ENCODE results near the gene TNS4. TPM values are rescaled to one million over a fixed set of nuclear protein-coding genes. Genes with fewer than 3 reads are reported as not detected.

TNS4 gene
- total and polyA plus RNA-seq, 2 donors (not counting 1 experiment from before 2014, with no cell fraction given): not detected

DNA sequence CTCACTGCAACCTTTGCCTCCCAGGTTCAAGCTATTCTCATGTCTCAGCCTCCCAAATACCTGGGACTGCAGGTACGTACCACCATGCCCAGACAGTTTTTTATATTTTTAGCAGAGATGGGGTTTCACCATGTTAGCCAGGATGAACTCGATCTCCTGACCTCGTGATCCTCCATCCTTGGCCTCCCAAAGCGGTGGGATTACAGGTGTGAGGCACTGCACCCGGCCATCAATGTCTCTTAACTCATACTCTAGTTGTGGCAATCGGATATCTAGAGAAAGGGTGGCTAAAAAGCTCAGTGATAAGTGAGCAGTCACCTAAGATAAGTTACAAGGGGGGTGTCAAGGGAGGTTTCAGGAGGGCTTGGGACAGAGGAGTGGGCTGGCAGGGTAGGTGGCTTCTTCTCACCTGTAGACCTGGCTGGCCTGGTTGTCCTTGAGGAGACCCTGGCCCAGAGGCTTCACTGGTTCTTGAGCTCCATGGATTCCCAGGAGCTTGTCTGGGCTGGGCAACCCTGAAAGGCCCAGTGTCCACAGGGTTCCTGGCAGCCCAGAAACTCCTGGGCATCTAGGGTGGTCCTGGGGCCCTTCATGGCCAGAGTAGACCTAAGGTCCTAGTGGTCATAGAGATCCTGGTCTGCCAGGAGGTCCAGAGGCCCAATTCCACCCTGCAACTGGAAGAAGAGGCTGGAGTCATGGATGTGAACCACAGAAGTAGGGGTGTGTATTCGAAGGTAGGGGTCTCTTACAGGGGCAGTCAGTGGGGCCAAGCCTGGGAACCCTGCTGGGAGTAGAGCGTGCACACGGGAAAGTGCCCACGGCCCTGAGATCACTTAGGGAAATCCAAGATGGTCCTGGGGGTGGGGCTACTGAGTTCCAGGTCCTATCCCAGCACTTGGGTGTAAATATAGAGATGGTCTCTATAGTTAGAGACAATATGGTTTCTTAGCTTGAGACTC is 70.9 kb downstream of the TNS4 start:
- Histone ChIP-seq H3K4me2 (replicated peaks; ENCODE audit: low read depth, low read length, poor library complexity, severe bottlenecking) (no peak overlapping the region), H3K79me2 (ENCODE audit: control insufficient read depth, insufficient read depth, low read length) (no peaks in the 10 kb centered on the region), H3K9ac (ENCODE audit: low read length) (no peak overlapping the region), H3K4me3 (ENCODE audit: control extremely low read depth in 1 of 5, extremely low read depth in 1 of 5, insufficient read depth in 1 of 5, low read depth in 2 of 5, low read length in 4 of 5) (no peak overlapping the region), H3K27me3 (replicated peaks in 1 of 4; ENCODE audit: control extremely low read depth in 1 of 4, control insufficient read depth in 3 of 4, insufficient read depth in 4 of 4, low read length in 3 of 4) (no peaks in the 10 kb centered on the region), H3K27ac (ENCODE audit: low read length in 2 of 2) (no peak overlapping the region), H3K36me3 (replicated peaks in 1 of 2; ENCODE audit: control extremely low read depth in 1 of 2, control insufficient read depth in 1 of 2, extremely low read depth in 1 of 2, insufficient read depth in 2 of 2, low read length in 1 of 2) (no peaks in the 10 kb centered on the region), H3K4me1 (ENCODE audit: control insufficient read depth in 2 of 2, insufficient read depth in 2 of 2, low read length in 2 of 2) (no peaks in the 10 kb centered on the region), H3K9me3 (ENCODE audit: control extremely low read depth in 1 of 3, control insufficient read depth in 2 of 3, insufficient read depth in 1 of 3, low read length in 2 of 3) (no peaks in the 10 kb centered on the region), H2AFZ (ENCODE audit: insufficient read depth, low read depth, low read length, poor library complexity, severe bottlenecking) (no peak overlapping the region), H4K20me1 (ENCODE audit: control insufficient read depth, insufficient read depth, low read length, poor library complexity, severe bottlenecking) (no peaks in the 10 kb centered on the region)
- Mint-ChIP-seq H3K27ac (no peak overlapping the region), H3K4me1 (no peaks in the 10 kb centered on the region), H3K27me3 (no peaks in the 10 kb centered on the region), H3K9me3 (ENCODE audit: insufficient read depth) (no peaks in the 10 kb centered on the region), H3K4me3 (no peak overlapping the region)
- ATAC-seq (ENCODE audit: low read depth) (no peak), DNase-seq (no peak)
- WGBS (ENCODE audit: insufficient coverage): 96% methylated on average over 8 of the region's 10 CpGs
- intact Hi-C loops (cut with micrococcal nuclease): no loop called here
- ChIA-PET CTCF (interaction anchor here (1.0 to 1.6 kb wide), 2 partner anchors 91 to 103 kb away, joined by 3 to 4 read pairs; no protein-coding TSS in a partner anchor), POLR2A (no interaction called here)
- TF ChIP-seq CTCF (IDR thresholded peaks at IDR 0.05) (no peak), EZH2 (IDR thresholded peaks at IDR 0.05; ENCODE audit: borderline replicate concordance, insufficient read depth, low read depth, low read length, poor library complexity, severe bottlenecking) (no peak)

DNA sequence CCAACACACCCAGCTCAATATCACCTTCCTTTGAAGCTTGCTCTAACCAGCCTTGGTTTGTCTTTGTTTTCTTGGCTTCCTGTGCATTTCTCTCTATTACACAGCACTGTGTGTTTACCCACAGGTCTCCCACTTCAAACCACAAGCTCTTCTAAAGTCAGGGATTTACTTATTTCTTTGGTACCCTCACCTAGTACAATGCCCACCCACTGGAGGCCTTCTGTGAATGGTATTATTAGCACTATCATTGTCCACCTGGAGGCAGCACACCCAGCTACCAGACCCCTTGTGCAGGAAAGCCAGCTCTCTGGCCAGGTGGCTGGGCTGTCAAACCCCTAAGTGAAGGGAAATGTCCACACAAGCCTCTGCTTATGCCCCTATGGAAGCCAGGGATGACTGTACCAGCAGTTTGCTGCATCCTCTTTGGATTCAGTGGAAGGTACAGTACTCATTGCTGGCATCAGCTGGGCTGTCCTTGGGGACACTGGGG is 74.4 kb downstream of the TNS4 start:
- TF ChIP-seq EZH2 (IDR thresholded peaks at IDR 0.05; ENCODE audit: borderline replicate concordance, insufficient read depth, low read depth, low read length, poor library complexity, severe bottlenecking) (no peak), CTCF (IDR thresholded peaks at IDR 0.05) (no peak)
- no peaks in the 10 kb centered on the region for H3K79me2 ChIP-seq (ENCODE audit: control insufficient read depth, insufficient read depth, low read length)
- no peak overlapping the region for H2AFZ ChIP-seq (ENCODE audit: insufficient read depth, low read depth, low read length, poor library complexity, severe bottlenecking)
- H3K27ac ChIP-seq (ENCODE audit: low read length in 2 of 2): no peak overlapping the region
- H3K4me2 ChIP-seq (replicated peaks; ENCODE audit: low read depth, low read length, poor library complexity, severe bottlenecking): no peak overlapping the region
- H3K9me3 ChIP-seq (ENCODE audit: control extremely low read depth in 1 of 3, control insufficient read depth in 2 of 3, insufficient read depth in 1 of 3, low read length in 2 of 3): no peaks in the 10 kb centered on the region
- no peak for ATAC-seq (ENCODE audit: low read depth)
- ChIA-PET CTCF (interaction anchor here (1.0 to 1.8 kb wide), 4 partner anchors 11 to 106 kb away, joined by 3 to 5 read pairs (median 4); no protein-coding TSS in a partner anchor), POLR2A (interaction anchor here (1.8 kb wide), 1 partner anchor 9 kb away, joined by 4 read pairs; the partner anchor contains the start of gene TOP2A)
- no peak overlapping the region for H3K9ac ChIP-seq (ENCODE audit: low read length)
- H3K36me3 ChIP-seq (replicated peaks in 1 of 2; ENCODE audit: control extremely low read depth in 1 of 2, control insufficient read depth in 1 of 2, extremely low read depth in 1 of 2, insufficient read depth in 2 of 2, low read length in 1 of 2): no peaks in the 10 kb centered on the region
- H3K27me3 Mint-ChIP-seq: no peaks in the 10 kb centered on the region
- no peaks in the 10 kb centered on the region for H3K9me3 Mint-ChIP-seq (ENCODE audit: insufficient read depth)
- DNase-seq: no peak
- no peak overlapping the region for H3K4me3 Mint-ChIP-seq
- H3K4me3 ChIP-seq (ENCODE audit: control extremely low read depth in 1 of 5, extremely low read depth in 1 of 5, insufficient read depth in 1 of 5, low read depth in 2 of 5, low read length in 4 of 5): no peak overlapping the region
- no peaks in the 10 kb centered on the region for H4K20me1 ChIP-seq (ENCODE audit: control insufficient read depth, insufficient read depth, low read length, poor library complexity, severe bottlenecking)
- H3K4me1 Mint-ChIP-seq: peaks cover 2% of the 10 kb centered on the region
- no peaks in the 10 kb centered on the region for H3K4me1 ChIP-seq (ENCODE audit: control insufficient read depth in 2 of 2, insufficient read depth in 2 of 2, low read length in 2 of 2)
- intact Hi-C loops (cut with micrococcal nuclease): no loop called here
- no peak overlapping the region for H3K27ac Mint-ChIP-seq
- H3K27me3 ChIP-seq (replicated peaks in 1 of 4; ENCODE audit: control extremely low read depth in 1 of 4, control insufficient read depth in 3 of 4, insufficient read depth in 4 of 4, low read length in 3 of 4): no peaks in the 10 kb centered on the region

All from B cell (primary cell).